HG02884 (cell line): ENCODE results near the gene WBP2.

Experiments used
- ATAC-seq: cut with Tn5 transposase; IDR thresholded peaks from one replicate; pipeline ENCODE4 v1.9.1; 2021; ENCODE audit warnings: mild to moderate bottlenecking, moderate library complexity; ENCODE audit not compliant: unreplicated experiment

The WBP2 gene

DNA sequence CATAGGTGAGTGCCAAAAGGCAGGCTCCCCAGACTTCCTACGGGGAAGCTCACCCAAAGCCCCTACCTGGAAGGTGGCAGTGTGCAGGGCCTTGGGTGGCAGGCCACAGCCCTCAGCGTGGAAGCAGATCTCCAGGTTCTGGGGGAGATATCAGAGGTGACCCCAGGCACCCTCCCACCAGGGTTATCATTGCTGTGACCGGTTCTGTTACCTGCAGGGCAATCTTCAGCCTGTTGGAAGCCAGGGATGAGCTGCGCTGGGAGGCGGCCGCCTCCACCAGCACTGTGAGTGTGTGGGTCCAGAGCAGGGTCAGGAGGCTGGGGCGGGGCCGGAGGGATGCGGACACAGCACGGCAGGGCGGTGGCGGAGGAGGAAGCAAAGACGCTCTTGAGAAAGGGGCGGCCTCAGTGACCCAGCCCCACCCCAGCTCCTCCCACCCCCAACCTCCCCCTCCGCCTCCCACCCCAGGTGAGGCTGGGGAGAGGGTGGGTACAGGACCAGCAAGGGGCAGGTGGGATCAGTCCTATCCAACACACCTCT, 24.0 kb downstream of the WBP2 start:
- no peak for ATAC-seq

DNA sequence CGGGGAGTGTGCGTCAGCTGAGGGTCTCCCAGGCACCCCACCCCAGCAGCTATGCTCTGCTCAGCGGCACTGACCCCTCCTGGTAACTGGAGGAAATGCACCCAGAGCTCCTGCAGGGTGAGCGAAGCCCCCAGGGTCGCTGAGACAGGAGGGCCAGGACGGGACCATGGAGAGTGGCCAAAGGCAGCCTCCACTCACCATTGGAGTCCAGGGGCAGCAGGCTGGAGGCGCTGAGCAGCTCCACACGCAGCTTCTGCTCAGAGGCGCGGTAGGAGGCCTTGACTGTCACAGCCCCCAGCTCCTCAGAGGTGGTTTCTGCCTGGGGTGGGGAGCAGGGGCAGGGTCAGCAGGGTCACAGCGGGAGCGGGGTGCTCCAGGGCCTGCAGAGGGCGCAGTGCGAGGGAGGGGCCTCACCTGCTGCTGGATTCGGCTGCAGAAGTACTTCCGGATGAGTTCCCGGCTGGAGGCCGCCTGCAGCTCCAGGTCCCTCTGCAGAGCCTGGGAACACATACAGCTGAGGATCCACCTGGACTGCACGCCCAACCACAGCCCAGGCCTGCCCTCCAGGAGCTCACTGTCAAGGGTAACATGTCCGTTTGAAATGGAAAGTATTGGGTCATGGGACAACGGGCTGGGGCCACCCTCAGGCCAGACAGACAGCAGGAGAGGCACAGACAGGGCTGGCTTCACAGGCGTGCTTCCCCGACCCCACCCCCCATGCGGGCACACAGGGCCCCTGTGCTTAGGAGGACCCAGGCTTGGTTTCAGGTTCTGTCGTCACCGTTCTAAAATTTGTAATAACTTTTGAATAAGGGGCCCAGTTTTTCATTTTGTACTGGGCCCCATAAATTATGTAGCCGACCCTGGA, 24.7 kb downstream of the WBP2 start:
- ATAC-seq = no peak

- ATAC-seq = no peak
Measured at GRCh38 chr17:75829747-75830146, 25.4 kb downstream of the WBP2 start.

- no peak for ATAC-seq
Measured at GRCh38 chr17:75828741-75829140, 26.4 kb downstream of the WBP2 start.

DNA sequence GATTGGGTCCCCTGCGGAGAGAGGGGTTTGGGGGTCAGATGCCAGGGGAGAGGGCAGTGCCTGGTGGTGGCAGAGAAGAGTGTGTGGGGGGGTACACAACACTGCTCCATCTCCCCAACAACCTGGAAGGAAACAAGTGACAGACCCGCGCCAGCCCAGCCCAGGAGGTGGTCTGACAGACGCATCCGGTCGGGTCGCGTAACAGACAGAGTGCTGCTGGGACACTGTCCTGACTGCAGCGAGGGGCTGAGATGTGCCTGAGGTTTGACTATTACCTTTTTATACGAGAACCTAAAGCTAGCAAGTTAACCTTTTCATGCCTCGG, 27.1 kb downstream of the WBP2 start:
- no peak for ATAC-seq

GRCh38 chr17:75827308-75828075, 27.6 kb downstream of the WBP2 start:
- ATAC-seq = no peak

- no peak for ATAC-seq
Measured at GRCh38 chr17:75826561-75827307, 28.4 kb downstream of the WBP2 start.

GRCh38 chr17:75825748-75826370, 29.3 kb downstream of the WBP2 start:
- ATAC-seq = no peak

- no peak for ATAC-seq
Measured at GRCh38 chr17:75825149-75825552, 30.0 kb downstream of the WBP2 start.

- ATAC-seq = no peak
Measured at GRCh38 chr17:75824666-75825065, 30.5 kb downstream of the WBP2 start.

DNA sequence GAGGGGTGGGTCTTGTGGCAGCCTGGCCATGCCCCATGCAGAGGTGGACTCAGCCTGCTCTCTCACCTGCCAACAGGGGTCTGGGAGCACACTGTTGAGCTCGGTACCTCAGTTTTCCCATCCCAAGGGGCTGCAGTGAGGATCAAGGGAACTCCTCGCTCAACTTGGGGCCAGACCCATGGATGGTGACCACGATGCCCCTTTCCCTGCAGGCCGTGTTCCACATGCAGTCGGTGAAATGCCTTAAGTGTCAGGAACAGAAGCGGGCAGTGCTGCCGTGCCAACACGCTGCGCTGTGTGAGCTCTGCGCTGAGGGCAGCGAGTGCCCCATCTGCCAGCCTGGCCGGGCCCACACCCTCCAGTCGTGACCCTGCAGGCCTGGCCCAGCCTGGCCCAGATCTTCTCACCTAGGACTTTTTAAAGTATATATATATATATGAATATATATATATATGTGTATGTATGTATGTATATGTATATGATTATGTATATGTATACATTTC, 31.0 kb downstream of the WBP2 start:
- ATAC-seq = no peak

GRCh38 chr17:75823257-75824041, 31.7 kb downstream of the WBP2 start:
- no peak for ATAC-seq

DNA sequence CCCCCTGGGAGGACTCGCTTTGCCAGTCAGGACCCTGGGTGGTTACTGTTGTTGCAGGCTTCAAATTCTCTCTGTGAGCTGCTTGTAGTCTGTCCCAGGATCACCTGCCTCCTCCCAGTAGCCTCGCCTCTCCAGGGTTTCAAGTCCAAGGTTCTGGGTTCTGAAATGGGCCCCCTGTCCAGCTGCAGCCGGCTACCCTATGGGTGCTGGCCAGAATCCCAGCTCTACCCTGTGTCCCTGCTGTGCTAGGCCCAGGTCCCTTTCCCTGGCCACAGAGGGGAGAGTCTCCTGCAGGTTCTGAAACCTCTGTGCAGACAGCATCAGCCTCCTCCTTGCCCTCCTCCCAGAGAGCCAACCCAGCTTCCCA, 32.4 kb downstream of the WBP2 start:
- no peak for ATAC-seq

- no peak for ATAC-seq
Measured at GRCh38 chr17:75822119-75822799, 32.9 kb downstream of the WBP2 start.

GRCh38 chr17:75821552-75821951, 33.6 kb downstream of the WBP2 start:
- ATAC-seq = no peak

DNA sequence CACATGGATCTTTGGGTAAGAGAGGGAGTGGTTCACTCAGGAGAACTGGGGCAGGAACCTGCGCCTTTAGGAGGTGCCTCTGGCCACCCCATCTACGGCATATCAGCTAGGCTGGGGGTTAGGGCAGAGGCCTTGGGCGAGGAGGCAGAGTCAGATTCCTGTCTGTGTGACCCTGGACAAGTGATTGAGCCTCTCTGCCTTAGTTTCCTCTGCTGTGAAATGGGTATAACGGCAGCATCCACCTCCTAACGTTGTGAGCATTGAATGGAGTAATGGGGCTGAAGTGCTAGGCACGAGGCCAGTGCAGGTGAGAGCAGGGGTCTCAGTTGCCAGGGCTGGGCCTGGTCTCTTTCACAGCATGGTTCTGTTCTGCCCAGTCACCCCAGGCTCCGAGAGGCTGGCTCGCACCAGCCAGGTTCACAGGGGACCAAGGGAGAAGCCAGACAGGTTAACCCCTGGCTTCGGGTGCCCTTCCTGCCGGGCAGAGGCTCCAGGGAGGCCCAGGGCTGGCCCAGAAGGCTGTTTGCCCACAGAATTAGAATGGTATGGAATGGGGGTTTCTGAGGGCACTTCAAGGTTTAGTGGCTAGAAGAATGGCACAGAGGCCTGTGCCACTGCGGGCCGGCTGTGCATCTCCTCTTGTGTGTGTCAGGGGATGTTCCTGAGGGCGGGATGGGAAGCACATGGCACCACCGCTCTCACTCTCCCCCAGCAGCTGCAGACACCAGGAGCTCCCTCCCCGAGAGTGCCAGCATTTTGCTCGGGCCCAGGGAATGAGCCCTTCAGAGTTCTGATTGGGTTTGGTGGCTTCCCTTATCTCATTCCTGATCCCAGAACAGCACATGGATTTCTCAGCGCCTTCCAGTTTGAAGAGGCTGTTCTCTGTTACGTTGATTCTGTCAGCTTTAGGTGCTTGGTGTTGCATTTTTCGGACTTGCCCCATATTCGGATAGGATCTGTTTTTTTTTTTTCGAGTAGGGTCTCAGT, 34.7 kb downstream of the WBP2 start:
- ATAC-seq = no peak

DNA sequence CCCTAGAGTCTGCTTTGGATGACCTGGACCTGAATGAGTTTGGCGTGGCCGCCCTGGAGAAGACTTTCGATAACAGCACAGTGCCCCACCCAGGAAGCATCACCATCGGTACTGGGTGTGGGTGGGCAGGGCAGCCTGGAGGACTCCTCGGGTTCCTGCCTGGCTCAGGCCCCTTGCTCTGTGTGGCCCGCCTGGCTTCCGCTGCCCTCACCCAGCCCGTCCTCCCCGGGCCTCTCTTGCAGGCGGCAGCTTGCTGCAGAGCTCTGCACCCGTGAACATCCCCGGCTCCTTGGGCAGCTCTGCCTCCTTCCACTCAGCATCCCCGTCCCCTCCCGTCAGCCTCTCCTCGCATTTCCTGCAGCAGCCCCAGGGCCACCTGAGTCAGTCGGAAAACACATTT, 35.5 kb downstream of the WBP2 start:
- no peak for ATAC-seq

- no peak for ATAC-seq
Measured at GRCh38 chr17:75819116-75819515, 36.0 kb downstream of the WBP2 start.
